CD4-positive, alpha-beta T cell treated with Interleukin-15 for 1 hour (primary cell): ENCODE data around the gene DNAJC13.
"Not testable (repeated sequence)": the region's sequence is repeated elsewhere in the genome, so short reads cannot be mapped to it uniquely, and the experiment has no call there.

Experiments used
- DNase-seq: peaks from one replicate; pipeline ENCODE4 v3.0.0-alpha.2; 2020

The DNAJC13 gene

GRCh38 chr3:132416807-132417694, at the start of gene DNAJC13:
Gene DNAJC13, plus strand, starts transcription at chr3:132417502. Its CDS starts 17,049 bp downstream, at chr3:132434551.
- peak; percentile 95 for DNase-seq

- DNase-seq, result no peak
Measured at GRCh38 chr3:132368515-132368914, 48.8 kb upstream of the DNAJC13 start.

GRCh38 chr3:132368962-132369361, 48.3 kb upstream of the DNAJC13 start:
- no peak for DNase-seq

- not testable (repeated sequence) for DNase-seq
Measured at GRCh38 chr3:132376945-132377354, 40.4 kb upstream of the DNAJC13 start.

GRCh38 chr3:132378048-132378762, 39.1 kb upstream of the DNAJC13 start:
- DNase-seq, result no peak

GRCh38 chr3:132378846-132379245, 38.5 kb upstream of the DNAJC13 start:
- DNase-seq, result no peak

GRCh38 chr3:132380920-132381319, 36.4 kb upstream of the DNAJC13 start:
- DNase-seq, result no peak

- no peak for DNase-seq
Measured at GRCh38 chr3:132381348-132381944, 35.9 kb upstream of the DNAJC13 start.

- no peak for DNase-seq
Measured at GRCh38 chr3:132382267-132382666, 35.0 kb upstream of the DNAJC13 start.

GRCh38 chr3:132382688-132383194, 34.6 kb upstream of the DNAJC13 start:
- no peak for DNase-seq

GRCh38 chr3:132386259-132386658, 31.0 kb upstream of the DNAJC13 start:
- DNase-seq, result no peak

GRCh38 chr3:132392675-132393074, 24.6 kb upstream of the DNAJC13 start:
- not testable (repeated sequence) for DNase-seq

- DNase-seq, result no peak
Measured at GRCh38 chr3:132394320-132394719, 23.0 kb upstream of the DNAJC13 start.

GRCh38 chr3:132395126-132395525, 22.2 kb upstream of the DNAJC13 start:
- no peak for DNase-seq

GRCh38 chr3:132396255-132396654, 21.0 kb upstream of the DNAJC13 start:
- no peak for DNase-seq

GRCh38 chr3:132396776-132397175, 20.5 kb upstream of the DNAJC13 start:
- not testable (repeated sequence) for DNase-seq

- DNase-seq, result peak; percentile 23
Measured at GRCh38 chr3:132399054-132399929, 18.0 kb upstream of the DNAJC13 start.

GRCh38 chr3:132401255-132401654, 16.0 kb upstream of the DNAJC13 start:
- no peak for DNase-seq

- no peak for DNase-seq
Measured at GRCh38 chr3:132404276-132404675, 13.0 kb upstream of the DNAJC13 start.

- DNase-seq, result no peak
Measured at GRCh38 chr3:132405188-132405587, 12.1 kb upstream of the DNAJC13 start.

- no peak for DNase-seq
Measured at GRCh38 chr3:132405609-132406299, 11.5 kb upstream of the DNAJC13 start.

- DNase-seq, result no peak
Measured at GRCh38 chr3:132406587-132406986, 10.7 kb upstream of the DNAJC13 start.
